KMS-11 (cell line): ENCODE data around the gene RBMS3.

Experiments used
- H2AFZ ChIP-seq: fragments of 200-600 bp; sonication (generic); 2 replicates; pipeline ENCODE4 v1.6.1; 2016; ENCODE audit warnings: antibody characterized with exemption, mixed run types, low read depth
- H3K27ac ChIP-seq: fragments of 200-600 bp; sonication (generic); 2 replicates; pipeline ENCODE4 v1.6.1; 2016; ENCODE audit warnings: mild to moderate bottlenecking, mixed run types
- H3K27me3 ChIP-seq: fragments of 200-600 bp; sonication (generic); 2 replicates; pipeline ENCODE4 v1.6.1; 2017; ENCODE audit warnings: mild to moderate bottlenecking, low read depth, mixed run types, moderate library complexity; ENCODE audit not compliant: insufficient read depth
- H3K36me3 ChIP-seq: fragments of 200-600 bp; sonication (generic); 2 replicates; pipeline ENCODE4 v1.6.1; 2017; ENCODE audit warnings: mild to moderate bottlenecking, mixed run types; ENCODE audit not compliant: insufficient read depth
- H3K4me1 ChIP-seq: fragments of 200-600 bp; sonication (generic); 2 replicates; pipeline ENCODE4 v1.6.1; 2016; ENCODE audit warnings: mild to moderate bottlenecking, low read depth, mixed run types; ENCODE audit not compliant: poor library complexity, severe bottlenecking
- H3K4me2 ChIP-seq: fragments of 200-600 bp; sonication (generic); 2 replicates; pipeline ENCODE4 v1.7.0; 2016; ENCODE audit warnings: mild to moderate bottlenecking, mixed run types
- H3K4me3 ChIP-seq: fragments of 200-600 bp; sonication (generic); IDR thresholded peaks from 2 replicates; pipeline ENCODE4 v1.6.1; 2017; ENCODE audit warnings: low read depth, low read length, mixed read lengths; ENCODE audit not compliant: insufficient read depth
- H3K79me2 ChIP-seq: fragments of 200-600 bp; sonication (generic); 2 replicates; pipeline ENCODE4 v1.6.1; 2016; ENCODE audit warnings: low read depth, mixed run types; ENCODE audit not compliant: insufficient read depth
- H3K9ac ChIP-seq: fragments of 200-600 bp; sonication (generic); 2 replicates; pipeline ENCODE4 v1.6.1; 2016; ENCODE audit warnings: mild to moderate bottlenecking, mixed run types
- H4K20me1 ChIP-seq: fragments of 200-600 bp; sonication (generic); 2 replicates; pipeline ENCODE4 v1.6.1; 2016; ENCODE audit warnings: mild to moderate bottlenecking, mixed run types; ENCODE audit not compliant: insufficient read depth
- TF ChIP-seq, protein P1 (sequence below): fragments of 200-600 bp; sonication (generic); conservative IDR thresholded peaks from 2 replicates; pipeline ENCODE4 v1.6.1; 2017; ENCODE audit warnings: low read depth, mild to moderate bottlenecking, antibody characterized with exemption, low read length, moderate library complexity, mixed read lengths

The RBMS3 gene

DNA sequence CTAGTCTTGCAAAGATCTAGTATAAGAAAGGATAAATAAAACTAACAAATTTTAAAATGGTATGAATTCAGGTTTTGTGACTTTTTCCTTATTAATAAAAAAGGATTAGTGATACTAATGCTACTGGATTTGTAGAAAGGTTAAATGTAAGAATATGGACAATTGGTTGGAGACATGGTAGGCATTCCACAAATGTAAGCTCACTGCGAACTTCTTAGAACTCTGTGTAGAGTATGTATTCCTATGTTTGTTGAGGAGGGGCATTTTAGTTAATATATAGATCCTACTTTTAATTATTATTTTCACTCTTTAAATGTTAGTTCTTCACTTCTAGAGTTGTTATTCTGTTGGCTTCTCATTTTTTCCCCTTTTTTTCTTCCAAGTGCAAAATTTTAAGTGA lies 414.3 kb downstream of the RBMS3 start:
- H2AFZ ChIP-seq, result no peak overlapping the region
- no peaks in the 10 kb centered on the region for H3K36me3 ChIP-seq
- no peak overlapping the region for H3K9ac ChIP-seq
- H3K4me2 ChIP-seq, result no peak overlapping the region
- no peak overlapping the region for H3K4me3 ChIP-seq
- H3K27ac ChIP-seq, result no peak overlapping the region
- H3K4me1 ChIP-seq, result no peaks in the 10 kb centered on the region
- H3K79me2 ChIP-seq, result no peaks in the 10 kb centered on the region
- TF ChIP-seq, protein P1, sequence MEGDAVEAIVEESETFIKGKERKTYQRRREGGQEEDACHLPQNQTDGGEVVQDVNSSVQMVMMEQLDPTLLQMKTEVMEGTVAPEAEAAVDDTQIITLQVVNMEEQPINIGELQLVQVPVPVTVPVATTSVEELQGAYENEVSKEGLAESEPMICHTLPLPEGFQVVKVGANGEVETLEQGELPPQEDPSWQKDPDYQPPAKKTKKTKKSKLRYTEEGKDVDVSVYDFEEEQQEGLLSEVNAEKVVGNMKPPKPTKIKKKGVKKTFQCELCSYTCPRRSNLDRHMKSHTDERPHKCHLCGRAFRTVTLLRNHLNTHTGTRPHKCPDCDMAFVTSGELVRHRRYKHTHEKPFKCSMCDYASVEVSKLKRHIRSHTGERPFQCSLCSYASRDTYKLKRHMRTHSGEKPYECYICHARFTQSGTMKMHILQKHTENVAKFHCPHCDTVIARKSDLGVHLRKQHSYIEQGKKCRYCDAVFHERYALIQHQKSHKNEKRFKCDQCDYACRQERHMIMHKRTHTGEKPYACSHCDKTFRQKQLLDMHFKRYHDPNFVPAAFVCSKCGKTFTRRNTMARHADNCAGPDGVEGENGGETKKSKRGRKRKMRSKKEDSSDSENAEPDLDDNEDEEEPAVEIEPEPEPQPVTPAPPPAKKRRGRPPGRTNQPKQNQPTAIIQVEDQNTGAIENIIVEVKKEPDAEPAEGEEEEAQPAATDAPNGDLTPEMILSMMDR, result no peak
- H4K20me1 ChIP-seq, result no peaks in the 10 kb centered on the region
- H3K27me3 ChIP-seq, result no peaks in the 10 kb centered on the region

DNA sequence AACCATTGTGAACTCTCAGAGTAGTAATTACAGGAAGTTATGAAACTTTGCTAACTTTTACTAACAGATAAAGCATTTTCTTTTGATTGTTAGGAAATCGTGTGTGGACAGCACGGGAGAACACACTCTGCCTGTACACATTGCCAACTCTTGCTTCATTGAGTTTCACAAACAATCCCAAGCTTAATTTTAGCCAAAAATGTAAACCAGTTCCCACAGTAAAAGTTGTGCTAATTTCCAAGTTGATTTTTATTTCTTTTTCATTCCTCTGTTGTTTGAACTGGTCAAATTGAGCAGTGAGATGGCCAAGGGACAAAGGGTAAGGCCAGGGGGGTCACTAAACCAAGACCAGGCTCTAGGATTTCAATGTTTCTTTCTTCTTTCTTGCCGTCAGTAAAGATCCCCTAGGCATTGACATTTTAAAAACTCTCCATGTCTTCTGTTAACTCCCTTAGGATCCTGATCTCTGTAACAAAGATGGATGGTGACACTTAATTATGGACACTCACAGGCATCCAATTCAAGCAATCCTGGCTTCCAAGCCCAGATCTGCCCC lies 414.9 kb downstream of the RBMS3 start:
- H3K36me3 ChIP-seq, result no peaks in the 10 kb centered on the region
- no peaks in the 10 kb centered on the region for H3K79me2 ChIP-seq
- no peak overlapping the region for H3K9ac ChIP-seq
- no peak overlapping the region for H2AFZ ChIP-seq
- no peak overlapping the region for H3K4me2 ChIP-seq
- no peaks in the 10 kb centered on the region for H4K20me1 ChIP-seq
- H3K4me3 ChIP-seq, result no peak overlapping the region
- H3K4me1 ChIP-seq, result no peaks in the 10 kb centered on the region
- H3K27ac ChIP-seq, result no peak overlapping the region
- TF ChIP-seq, protein P1, result no peak
- H3K27me3 ChIP-seq, result no peaks in the 10 kb centered on the region

DNA sequence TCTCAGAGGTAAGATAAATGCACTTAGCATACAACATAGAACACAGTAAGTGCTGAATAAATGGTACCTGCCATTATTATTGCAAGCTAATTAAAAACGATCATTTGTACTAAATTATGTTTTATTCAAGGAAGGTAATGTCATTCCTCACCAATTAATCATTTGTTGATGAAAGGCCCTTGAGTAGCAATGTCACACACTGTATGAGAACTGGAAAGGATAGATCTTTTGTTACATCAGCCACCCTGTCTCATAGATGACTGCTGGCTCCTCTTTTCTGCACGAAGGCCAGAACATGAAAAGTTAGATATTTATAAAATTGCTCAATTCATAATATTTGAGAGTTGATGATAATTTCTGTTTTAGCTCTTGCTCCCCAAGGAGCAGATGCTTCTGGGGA lies 415.4 kb downstream of the RBMS3 start:
- H3K27ac ChIP-seq, result no peak overlapping the region
- H4K20me1 ChIP-seq, result no peaks in the 10 kb centered on the region
- TF ChIP-seq, protein P1, result no peak
- H3K36me3 ChIP-seq, result no peaks in the 10 kb centered on the region
- H2AFZ ChIP-seq, result no peak overlapping the region
- H3K79me2 ChIP-seq, result no peaks in the 10 kb centered on the region
- H3K27me3 ChIP-seq, result no peaks in the 10 kb centered on the region
- no peak overlapping the region for H3K4me3 ChIP-seq
- H3K4me2 ChIP-seq, result no peak overlapping the region
- H3K9ac ChIP-seq, result no peak overlapping the region
- no peaks in the 10 kb centered on the region for H3K4me1 ChIP-seq

DNA sequence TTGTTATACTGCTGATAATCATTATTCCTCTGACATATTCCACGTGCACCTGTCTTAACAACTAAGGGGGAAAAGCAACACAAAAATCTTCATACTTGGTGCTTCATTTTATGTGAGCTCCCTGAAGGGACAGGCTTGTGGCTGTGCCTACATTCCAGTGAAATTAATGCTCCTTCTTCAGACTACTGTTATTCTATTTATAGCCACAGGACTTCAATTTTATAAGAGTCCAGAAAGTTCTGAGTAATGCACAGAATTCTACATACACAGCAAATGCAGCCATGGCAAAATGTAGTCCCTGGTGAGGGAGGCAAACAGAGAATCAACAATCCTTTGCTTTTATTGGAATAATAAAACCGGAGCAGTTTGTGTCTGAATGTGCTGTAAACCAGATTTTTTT lies 417.1 kb downstream of the RBMS3 start:
- Histone ChIP-seq H4K20me1 (no peaks in the 10 kb centered on the region), H3K36me3 (no peaks in the 10 kb centered on the region), H2AFZ (no peak overlapping the region), H3K79me2 (no peaks in the 10 kb centered on the region), H3K4me1 (no peaks in the 10 kb centered on the region), H3K4me3 (no peak overlapping the region), H3K9ac (no peak overlapping the region), H3K27me3 (no peaks in the 10 kb centered on the region), H3K27ac (no peak overlapping the region), H3K4me2 (no peak overlapping the region)
- TF ChIP-seq, protein P1, result no peak
